GM21528 (cell line): Measurements from ENCODE around the gene SLC39A13.

ENCODE experiments used
- ATAC-seq: cut with Tn5 transposase; IDR thresholded peaks from one replicate; pipeline ENCODE4 v1.9.1; 2021; ENCODE audit warnings: mild to moderate bottlenecking, moderate library complexity; ENCODE audit not compliant: unreplicated experiment, low FRiP score

Gene SLC39A13

GRCh38 chr11:47383071-47383470, 25.3 kb upstream of the SLC39A13 start:
- ATAC-seq = no peak

GRCh38 chr11:47384498-47384897, 23.9 kb upstream of the SLC39A13 start:
- ATAC-seq = no peak

GRCh38 chr11:47387944-47388696, 20.3 kb upstream of the SLC39A13 start:
- ATAC-seq = no peak

- ATAC-seq = no peak
These were observed 19.5 kb upstream of the SLC39A13 start for GRCh38 chr11:47388697-47389576.

- no peak for ATAC-seq
These were observed 18.6 kb upstream of the SLC39A13 start for GRCh38 chr11:47389577-47390421.

GRCh38 chr11:47390422-47390760, 18.0 kb upstream of the SLC39A13 start:
- no peak for ATAC-seq

- no peak for ATAC-seq
These were observed 17.3 kb upstream of the SLC39A13 start for GRCh38 chr11:47391077-47391583.

GRCh38 chr11:47391711-47392432, 16.5 kb upstream of the SLC39A13 start:
- no peak for ATAC-seq

- ATAC-seq = no peak
These were observed 15.7 kb upstream of the SLC39A13 start for GRCh38 chr11:47392546-47393162.

- no peak for ATAC-seq
These were observed 15.0 kb upstream of the SLC39A13 start for GRCh38 chr11:47393163-47394049.

- no peak for ATAC-seq
These were observed 14.4 kb upstream of the SLC39A13 start for GRCh38 chr11:47394050-47394321.

GRCh38 chr11:47394322-47395222, 13.8 kb upstream of the SLC39A13 start:
- ATAC-seq = no peak

- ATAC-seq = no peak
These were observed 13.0 kb upstream of the SLC39A13 start for GRCh38 chr11:47395223-47396048.

- ATAC-seq = no peak
These were observed 12.4 kb upstream of the SLC39A13 start for GRCh38 chr11:47396049-47396320.

- ATAC-seq = no peak
These were observed 10.4 kb upstream of the SLC39A13 start for GRCh38 chr11:47398011-47398410.

- no peak for ATAC-seq
These were observed 9.8 kb upstream of the SLC39A13 start for GRCh38 chr11:47398551-47398950.
